Transverse colon (tissue), 4 donors: ENCODE data around the gene SPARC. TPM values are rescaled to one million over a fixed set of nuclear protein-coding genes. Genes with fewer than 3 reads are reported as not detected.
A peak's percentile ranks its signal among the peaks of the same experiment; 100 is the strongest.

Experiments used
- DNase-seq: peaks from one replicate; pipeline ENCODE4 v3.0.0-alpha.2; 2019
- H3K27ac ChIP-seq, 4 donors: fragments of 200-600 bp; sonication (generic); 2 replicates each; pipeline ENCODE4 v1.5.1; 2016 to 2018; ENCODE audit warnings: inconsistent platforms in 4 of 4
- H3K27me3 ChIP-seq: fragments of 200-600 bp; sonication (generic); 2 replicates; pipeline ENCODE4 v1.5.1; 2017; ENCODE audit warnings: inconsistent platforms
- H3K36me3 ChIP-seq, 4 donors: fragments of 200-600 bp; sonication (generic); 2 replicates each; pipeline ENCODE4 v1.5.1; 2017 to 2019; ENCODE audit warnings: inconsistent platforms in 4 of 4
- H3K4me1 ChIP-seq, 4 donors: fragments of 200-600 bp; sonication (generic); 2 replicates each; pipeline ENCODE4 v1.5.1; 2017 to 2020; ENCODE audit warnings: inconsistent platforms in 4 of 4
- H3K4me3 ChIP-seq, 4 donors: fragments of 200-600 bp; sonication (generic); 1 replicate in 1 of 4; 2 replicates in 3 of 4; pipeline versions ENCODE4 v1.5.1 to v1.6.1; 2017 to 2019; ENCODE audit warnings: inconsistent platforms in 4 of 4
- H3K9me3 ChIP-seq, 2 donors: fragments of 200-600 bp; sonication (generic); 2 replicates each; pipeline ENCODE4 v1.5.1; 2017 to 2019; ENCODE audit warnings: inconsistent platforms in 2 of 2
- CTCF ChIP-seq, 5 experiments: fragments of 200-600 bp in 3 of 5; fragments of 450-650 bp in 2 of 5; sonication (generic) in 3 of 5; IDR thresholded peaks; 1 replicate in 2 of 5; 2 replicates in 3 of 5; pipeline ENCODE4 v1.5.1; 2016 to 2017; ENCODE audit warnings: antibody characterized with exemption in 5 of 5, inconsistent platforms in 3 of 5, mild to moderate bottlenecking in 2 of 5, moderate library complexity in 1 of 5
- EP300 ChIP-seq: sonication (generic); formaldehyde crosslinking; IDR thresholded peaks from one replicate; pipeline ENCODE4 v1.6.1; 2017; ENCODE audit warnings: antibody characterized with exemption, low read depth
- POLR2A ChIP-seq: fragments of 450-650 bp; IDR thresholded peaks from one replicate; pipeline ENCODE4 v1.6.1; 2016; ENCODE audit warnings: antibody characterized with exemption, mild to moderate bottlenecking, moderate library complexity
- POLR2AphosphoS5 ChIP-seq, 3 donors: sonication (generic); formaldehyde crosslinking; IDR thresholded peaks; one replicate each; pipeline ENCODE4 v1.6.1; 2016; ENCODE audit warnings: antibody characterized with exemption in 3 of 3
- WGBS, 2 donors: methylation state at CpG; one replicate each; pipeline ENCODE4 v1.1.5; 2018; ENCODE audit warnings: low coverage in 1 of 2; 5-methylcytosine and 5-hydroxymethylcytosine counted together
- in situ Hi-C, 4 donors: fragments of 200-750 bp; cut with MboI; loops; one replicate each; pipeline versions ENCODE4 v1.15.0 to v1.15.1; 2017; ENCODE audit warnings: low sequenced_read_pairs in 3 of 4, low pct_ligation_motif_present in 1 of 4, low pct_unique_long_range_greater_than_20kb in 1 of 4
- intact Hi-C: fragments of 100-400 bp; cut with DNase I; formaldehyde crosslinking; loops from one replicate; pipeline ENCODE4 v1.15.1; 2023; ENCODE audit warnings: low total_unique reads
- total RNA-seq, 4 donors: library from RNA; depleted of rRNA; stranded (reverse); fragments of >200 nt; gene quantifications; one replicate each; pipeline ENCODE4 v1.1.0, GENCODE V29; 2016

Gene SPARC
- total RNA-seq, 4 donors from 2014 or later: 47.9 to 267 (median 85.1) TPM

DNA sequence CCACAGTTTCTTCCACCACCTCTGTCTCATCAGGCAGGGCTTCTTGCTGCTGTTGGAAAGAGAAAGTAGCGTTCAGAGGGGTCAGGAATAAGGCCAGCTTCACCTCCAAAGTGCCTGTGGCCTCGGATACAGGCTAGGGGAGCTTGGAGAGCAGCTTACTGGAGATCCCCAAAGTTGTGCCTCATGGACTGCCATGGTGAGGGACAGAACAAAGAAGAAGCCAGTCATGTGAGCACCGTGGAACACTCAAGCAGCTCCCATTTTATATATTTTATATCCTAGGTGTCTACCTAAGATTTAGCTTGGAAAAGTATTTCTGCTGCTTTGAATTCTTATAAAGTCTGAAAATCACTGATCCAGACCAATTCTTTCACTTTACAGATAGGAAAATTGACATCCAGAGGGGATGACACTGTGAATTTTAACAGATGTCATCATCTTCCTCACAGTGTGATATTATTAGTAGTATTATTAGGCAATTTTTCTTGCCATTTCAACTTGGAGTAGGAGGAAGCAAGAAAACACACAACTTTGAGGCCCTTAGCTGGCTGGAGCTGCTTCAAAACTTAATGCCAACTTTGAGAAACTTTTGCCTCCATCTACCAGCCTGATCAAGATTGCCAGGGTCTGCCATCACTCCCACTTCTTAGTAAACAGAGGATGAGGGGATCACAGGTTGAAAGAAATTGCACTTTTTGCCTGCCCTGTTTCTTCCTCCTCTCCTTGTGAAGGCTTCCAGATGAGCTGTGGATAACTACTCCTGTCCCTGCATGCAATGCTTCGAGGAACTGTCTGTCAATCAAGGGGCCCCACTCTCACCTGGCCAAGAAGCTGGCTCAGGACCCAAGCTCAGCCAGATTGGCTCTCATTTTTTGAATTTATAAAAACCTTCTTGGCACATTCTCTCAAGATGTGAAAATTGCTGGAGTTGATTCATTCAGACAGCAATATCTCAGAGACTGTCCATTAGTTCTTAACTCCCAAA, 11.8 kb downstream of the SPARC start:
- no peak for DNase-seq
- Histone ChIP-seq H3K9me3 (no peaks in the 10 kb centered on the region), H3K4me3 (no peak overlapping the region), H3K27me3 (no peaks in the 10 kb centered on the region), H3K27ac (peak overlapping the region; percentile 65 to 88 (median 72)), H3K36me3 (no peaks in the 10 kb centered on the region), H3K4me1 (peaks cover 7 to 80% (median 55%) of the 10 kb centered on the region in 4 donors)
- intact Hi-C loops (no loop called here), in situ Hi-C loops (no loop called here)
- 74 to 85% methylated on average over 4 of the region's 4 CpGs for WGBS, 2 donors
- TF ChIP-seq POLR2AphosphoS5 (IDR thresholded peaks at IDR 0.05): no peak
- TF ChIP-seq POLR2A: no peak
- TF ChIP-seq CTCF (IDR thresholded peaks at IDR 0.05): no peak
- TF ChIP-seq EP300: no peak

- H3K27ac ChIP-seq: peak overlapping the region; percentile 29 to 78 (median 70)
- H3K36me3 ChIP-seq: no peaks in the 10 kb centered on the region
These were observed 13.3 kb downstream of the SPARC start for GRCh38 chr5:151673421-151673820.

DNA sequence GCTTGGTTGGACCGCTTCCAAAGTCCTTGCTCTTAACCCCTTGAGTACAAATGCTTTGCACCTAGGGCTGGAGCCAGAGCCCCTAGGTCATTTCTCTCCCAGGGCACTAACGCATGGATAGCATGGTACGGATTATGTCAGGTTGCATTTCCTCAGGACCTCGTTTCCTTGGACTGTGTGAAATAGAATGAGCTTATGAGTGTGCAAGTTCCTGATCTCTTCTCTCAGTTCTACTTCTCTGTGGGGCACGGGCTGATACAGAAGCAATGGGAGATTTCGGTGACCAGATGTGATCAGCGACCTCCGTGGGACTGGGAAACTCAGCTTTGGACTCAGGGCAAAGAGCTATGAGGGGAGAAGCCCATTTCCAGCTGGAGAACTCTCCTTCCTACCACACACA, 14.2 kb downstream of the SPARC start:
- intact Hi-C loops: no loop called here
- Histone ChIP-seq H3K4me3 (no peak overlapping the region), H3K4me1 (peaks cover 7 to 62% (median 42%) of the 10 kb centered on the region in 4 donors), H3K36me3 (no peaks in the 10 kb centered on the region), H3K9me3 (no peaks in the 10 kb centered on the region), H3K27me3 (no peaks in the 10 kb centered on the region), H3K27ac (peak overlapping the region; percentile 62 to 78 (median 72))
- no peak for DNase-seq
- WGBS, 2 donors: 68% methylated on average over 8 of the region's 8 CpGs; no CpG with 5 or more reads in 1 of the 2 donors
- no peak for TF ChIP-seq EP300
- no peak for TF ChIP-seq POLR2A
- no peak for TF ChIP-seq POLR2AphosphoS5 (IDR thresholded peaks at IDR 0.05)
- TF ChIP-seq CTCF (IDR thresholded peaks at IDR 0.05): no peak
- in situ Hi-C loops: no loop called here

More at GRCh38 chr5:151673421-151673820, 13.3 kb downstream of the SPARC start:
- in situ Hi-C loops: no loop called here
- 60 to 71% methylated on average over 1 to 4 of the region's 4 CpGs for WGBS, 2 donors
- H3K4me1 ChIP-seq: peaks cover 7 to 71% (median 45%) of the 10 kb centered on the region in 4 donors
- no peak for TF ChIP-seq POLR2A
- H3K9me3 ChIP-seq: no peaks in the 10 kb centered on the region
- no peak for DNase-seq
- no peak overlapping the region for H3K4me3 ChIP-seq
- intact Hi-C loops: no loop called here
- no peaks in the 10 kb centered on the region for H3K27me3 ChIP-seq

- peak; percentile 32 for DNase-seq
- H3K4me1 ChIP-seq: peaks cover 7 to 56% (median 36%) of the 10 kb centered on the region in 4 donors
- intact Hi-C loops: no loop called here
These were observed 14.8 kb downstream of the SPARC start for GRCh38 chr5:151671950-151672349.

GRCh38 chr5:151670953-151671636, 15.6 kb downstream of the SPARC start:
- 64 to 80% methylated on average over 2 to 6 of the region's 6 CpGs for WGBS, 2 donors
- in situ Hi-C loops: no loop called here
- TF ChIP-seq POLR2A (no peak), CTCF (IDR thresholded peaks at IDR 0.05) (no peak), POLR2AphosphoS5 (IDR thresholded peaks at IDR 0.05) (no peak), EP300 (no peak)
- no peak for DNase-seq
- intact Hi-C loops: no loop called here
- Histone ChIP-seq H3K9me3 (no peaks in the 10 kb centered on the region), H3K27me3 (no peaks in the 10 kb centered on the region), H3K27ac (peak overlapping the region; percentile 62 to 78 (median 72)), H3K4me1 (peaks cover 4 to 51% (median 34%) of the 10 kb centered on the region in 4 donors), H3K4me3 (no peak overlapping the region), H3K36me3 (no peaks in the 10 kb centered on the region)

More at GRCh38 chr5:151671950-151672349, 14.8 kb downstream of the SPARC start:
- in situ Hi-C loops: no loop called here
- 51 to 57% methylated on average over 3 to 4 of the region's 4 CpGs for WGBS, 2 donors
- H3K4me3 ChIP-seq: no peak overlapping the region
- TF ChIP-seq POLR2AphosphoS5 (IDR thresholded peaks at IDR 0.05) (peak in 1 of 3 donors; percentile 4), POLR2A (no peak)
- H3K27ac ChIP-seq: peak overlapping the region; percentile 62 to 78 (median 72)
- no peaks in the 10 kb centered on the region for H3K27me3 ChIP-seq
- no peaks in the 10 kb centered on the region for H3K9me3 ChIP-seq
- no peaks in the 10 kb centered on the region for H3K36me3 ChIP-seq
